NCI-H2029 treated with DMSO at 0.1 percent for 48 hours (cell line): ENCODE results near the gene CNTN1.
"Not testable (repeated sequence)": the region's sequence is repeated elsewhere in the genome, so short reads cannot be mapped to it uniquely, and the experiment has no call there.

Experiments
- DNase-seq: peaks from one replicate; lab custom pipeline; 2025; lab: John Stamatoyannopoulos, UW

Gene CNTN1

DNA sequence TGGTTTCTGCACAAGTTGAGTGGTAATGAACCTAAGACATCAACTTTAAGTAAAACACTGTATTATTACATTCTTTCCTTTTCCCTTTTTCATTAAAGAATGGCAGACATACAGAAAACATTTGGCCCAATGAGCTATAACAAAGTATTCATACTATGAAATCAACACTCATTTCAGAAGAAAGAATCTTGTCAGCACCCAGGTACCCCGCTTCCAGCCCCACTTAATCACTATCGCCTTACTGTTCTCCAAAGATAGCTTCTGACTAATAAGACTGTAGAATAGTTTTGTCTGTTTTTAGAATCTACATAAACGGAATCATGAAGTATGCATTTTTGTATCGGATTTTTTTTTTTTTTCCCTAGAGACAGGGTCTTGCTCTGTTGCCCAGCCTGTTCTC, 9.5 kb downstream of the CNTN1 start:
- DNase-seq, result no peak

DNA sequence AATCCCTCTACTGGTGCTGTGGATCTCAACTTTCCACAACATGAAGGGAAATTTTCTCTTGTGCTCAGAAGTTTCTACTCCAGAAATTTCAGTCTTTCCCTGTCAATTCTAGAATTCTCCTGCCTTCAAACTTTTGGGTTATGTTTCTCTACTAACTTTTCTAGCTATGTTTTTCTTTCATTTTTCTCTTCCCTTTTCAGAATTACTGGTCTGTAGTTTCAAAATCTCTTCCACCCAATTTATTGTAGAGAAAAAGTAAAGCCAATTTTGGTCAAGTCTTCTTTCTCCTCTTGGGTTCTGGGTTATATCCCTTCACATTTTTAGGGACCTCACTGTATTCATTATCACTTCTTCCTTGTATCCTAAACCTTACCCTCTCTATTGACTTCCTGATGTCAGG, 18.9 kb downstream of the CNTN1 start:
- no peak for DNase-seq

DNA sequence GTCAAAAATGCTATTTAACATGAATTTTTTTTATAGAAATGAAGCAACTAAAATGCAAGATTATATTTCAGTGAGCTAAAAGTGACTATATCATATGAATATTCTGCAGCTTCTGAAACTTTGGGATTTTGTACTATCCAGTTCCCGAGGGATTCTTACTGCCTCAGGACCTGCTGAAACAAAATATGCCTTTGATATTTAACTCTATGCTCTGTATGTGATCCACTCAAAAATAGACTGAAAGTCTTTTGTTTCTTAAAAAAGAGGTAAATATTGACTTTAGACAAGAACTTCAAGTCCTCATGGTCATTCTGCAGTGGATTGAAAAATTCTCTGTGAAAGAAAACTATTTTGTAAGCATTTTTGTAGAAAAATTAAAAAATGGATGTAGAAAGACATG, 22.4 kb downstream of the CNTN1 start:
- DNase-seq, result no peak

DNA sequence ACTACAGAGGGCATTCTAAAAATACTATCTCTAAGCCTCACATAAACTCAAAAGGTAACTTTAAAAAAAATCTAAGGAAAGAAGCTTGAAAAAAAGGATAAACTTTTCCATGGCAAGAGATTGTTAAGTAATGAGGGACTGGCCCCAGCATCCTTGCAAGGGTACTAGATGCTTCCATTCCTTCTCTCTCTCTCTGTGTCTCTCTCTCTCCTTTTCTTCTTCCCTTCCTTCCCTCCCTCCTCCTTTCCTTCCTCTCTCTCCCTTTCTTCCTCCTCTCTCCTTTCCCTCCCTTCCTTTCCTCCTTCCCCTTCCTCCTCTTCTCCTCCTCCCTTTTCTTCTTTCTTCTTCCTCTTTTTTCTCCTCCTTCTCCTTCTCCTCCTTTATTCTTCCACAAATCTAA, 23.8 kb downstream of the CNTN1 start:
- no peak for DNase-seq

DNA sequence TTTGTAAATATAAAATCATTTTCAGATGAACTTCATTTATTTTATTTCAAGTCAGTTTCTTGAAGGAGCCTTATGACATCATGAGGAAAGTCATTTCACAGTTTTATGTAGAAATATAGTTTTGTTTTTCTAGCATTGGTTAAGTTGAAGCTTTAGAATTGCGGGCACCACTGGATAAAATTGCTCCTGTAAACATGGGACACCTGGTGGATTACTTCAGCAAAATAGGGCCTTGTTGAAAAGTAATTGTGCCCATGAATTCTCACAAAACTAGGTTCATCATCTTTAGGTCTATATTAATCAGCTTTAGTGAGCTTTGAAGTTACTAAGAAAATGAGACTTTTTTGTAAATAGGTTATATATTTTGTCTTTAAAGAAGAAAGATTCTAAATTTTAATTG, 25.3 kb downstream of the CNTN1 start:
- no peak for DNase-seq

DNA sequence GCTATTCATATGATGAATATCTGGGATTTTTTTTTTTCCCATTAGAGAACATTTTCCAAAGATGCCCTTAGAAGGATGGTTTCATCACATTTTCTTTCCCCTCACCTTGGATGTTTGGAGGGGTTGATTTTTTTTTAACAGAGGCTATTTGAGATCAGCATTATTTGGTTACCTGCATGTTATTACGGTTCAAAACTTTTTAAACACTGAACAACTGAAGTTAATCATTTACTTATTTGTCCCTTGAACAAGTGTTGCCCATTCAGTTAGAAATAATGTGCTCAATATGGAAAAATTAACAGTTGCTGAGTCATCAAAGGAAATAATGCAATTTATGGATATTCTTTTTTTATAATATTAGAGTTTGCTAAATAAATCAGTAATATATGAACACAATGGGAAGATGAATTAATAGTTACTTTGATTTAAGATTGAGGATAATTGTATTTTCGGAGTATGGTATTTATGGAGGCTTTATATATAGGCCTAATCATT, 26.7 kb downstream of the CNTN1 start:
- DNase-seq, result no peak

DNA sequence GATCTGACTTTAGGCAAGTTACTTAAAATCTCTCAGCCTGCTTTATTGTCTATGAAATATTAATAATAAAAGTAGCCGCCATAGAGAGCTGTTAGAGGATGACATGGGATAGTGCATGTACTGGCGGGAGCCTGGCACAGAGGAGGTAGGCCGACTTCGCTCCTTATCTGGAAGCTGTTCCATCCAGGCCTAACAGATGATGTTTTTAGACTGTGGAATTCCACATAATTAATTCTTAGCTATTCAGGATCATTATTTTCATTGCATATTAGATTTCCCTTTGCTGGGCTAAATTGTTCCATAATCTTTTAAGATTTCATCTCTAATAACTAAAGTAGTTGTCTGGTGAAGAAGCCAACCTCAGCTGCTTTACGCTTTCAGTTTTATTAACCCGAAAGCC, 30.8 kb downstream of the CNTN1 start:
- no peak for DNase-seq

DNA sequence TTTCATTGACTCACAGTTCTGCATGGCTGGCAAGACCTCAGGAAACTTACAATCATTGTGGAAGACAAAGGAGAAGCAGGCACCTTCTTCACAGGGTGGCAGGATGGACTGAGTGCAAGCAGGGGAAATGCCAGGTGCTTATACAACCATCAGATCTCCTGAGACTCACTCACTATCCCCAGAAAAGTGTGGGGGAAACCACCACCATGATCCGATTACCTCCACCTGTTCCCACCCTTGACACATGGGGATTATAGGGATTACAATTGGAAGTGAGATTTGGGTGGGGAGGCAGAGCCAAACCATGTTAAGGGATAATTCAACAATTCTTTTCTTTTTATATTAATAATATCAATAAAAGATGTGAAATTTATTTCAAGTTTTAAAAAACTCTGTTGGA, 34.1 kb downstream of the CNTN1 start:
- no peak for DNase-seq

DNA sequence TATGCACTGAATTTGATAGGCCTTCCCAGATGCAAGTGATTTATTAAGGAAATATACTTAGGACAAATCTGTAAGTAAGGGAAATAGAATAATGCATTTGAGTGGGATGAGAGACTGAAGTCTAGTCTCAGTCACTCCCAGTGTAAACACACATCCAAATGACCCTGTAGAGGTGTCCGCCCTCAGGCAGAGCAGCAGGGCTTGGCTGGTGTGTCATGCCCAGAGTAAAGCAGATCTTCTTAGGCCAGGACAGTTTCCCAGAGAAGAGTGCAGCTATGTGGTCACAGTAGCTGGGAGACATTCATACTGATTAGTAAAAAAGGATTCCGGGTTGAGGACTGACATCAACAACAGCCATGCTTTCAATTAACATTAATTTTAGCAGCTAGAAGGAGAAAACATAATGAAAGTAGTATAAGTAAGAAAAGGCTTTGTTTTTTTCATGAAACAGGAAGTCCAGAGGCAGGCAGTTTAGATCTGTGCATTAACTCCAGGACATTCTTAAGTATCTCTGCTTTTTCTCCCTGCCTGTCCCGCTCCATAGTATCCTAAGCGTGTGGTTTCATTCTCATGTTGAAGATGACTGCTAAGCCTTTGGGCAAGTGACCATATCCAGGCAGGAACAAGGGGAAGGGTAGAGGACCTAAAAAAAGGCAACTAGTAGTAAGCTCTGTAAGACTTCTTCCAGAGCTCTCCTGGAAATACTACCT, 35.7 kb downstream of the CNTN1 start:
- DNase-seq, result no peak

DNA sequence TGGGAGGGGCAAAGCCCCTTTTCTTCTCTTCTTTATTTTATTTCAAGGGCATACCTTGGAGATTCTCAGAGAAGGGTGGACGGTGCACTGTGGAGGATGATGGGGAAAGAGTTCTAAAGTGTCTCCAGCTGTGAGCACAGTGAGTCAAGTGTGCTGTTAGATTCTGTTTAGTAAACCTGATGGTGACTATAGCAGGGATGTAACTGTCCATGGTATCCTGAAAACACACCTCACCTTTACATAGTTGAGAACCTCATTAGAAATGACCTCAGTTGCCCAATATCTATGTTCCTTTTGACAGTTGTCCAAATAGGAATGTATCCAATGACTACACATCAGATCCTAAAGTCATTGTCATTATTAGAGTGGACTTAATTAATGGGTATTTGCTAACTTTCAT, 38.0 kb downstream of the CNTN1 start:
- no peak for DNase-seq

DNA sequence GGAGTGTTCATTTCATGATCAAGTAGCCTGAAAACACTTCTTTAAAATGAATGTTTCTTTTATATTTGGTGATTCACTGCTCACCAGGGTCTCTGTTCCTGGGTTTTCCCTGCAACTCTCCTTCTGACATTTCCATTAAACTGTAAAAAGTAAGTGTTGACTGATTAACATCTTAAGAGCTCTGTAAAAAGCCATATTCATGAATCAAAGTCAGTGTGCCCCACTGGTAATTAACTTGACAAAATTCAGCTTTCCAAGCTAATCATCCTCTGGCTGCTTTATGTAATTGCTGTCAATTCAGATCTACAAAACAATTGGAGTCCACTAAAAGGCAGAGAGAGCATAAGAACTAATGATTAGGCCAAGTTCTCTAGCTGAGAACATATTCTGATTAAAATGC, 41.6 kb downstream of the CNTN1 start:
- no peak for DNase-seq

DNA sequence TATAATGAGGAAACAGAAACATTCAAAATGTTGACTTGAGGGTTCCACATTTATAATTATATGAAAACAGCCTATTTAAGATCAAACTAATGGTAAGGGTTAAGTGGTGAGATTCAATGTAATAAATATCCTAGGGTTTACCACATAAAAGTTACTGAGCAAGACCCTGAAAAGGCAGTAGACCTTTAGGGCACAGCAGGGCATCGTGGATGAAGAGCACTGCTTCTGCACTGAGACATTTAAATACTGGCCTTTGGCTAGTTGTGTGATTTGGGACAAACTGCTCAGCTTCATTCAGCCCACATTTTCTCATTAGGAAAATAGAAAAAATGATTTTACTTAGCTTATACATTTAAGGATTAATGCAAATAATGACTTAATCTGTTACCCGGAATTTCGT, 42.0 kb downstream of the CNTN1 start:
- no peak for DNase-seq

DNA sequence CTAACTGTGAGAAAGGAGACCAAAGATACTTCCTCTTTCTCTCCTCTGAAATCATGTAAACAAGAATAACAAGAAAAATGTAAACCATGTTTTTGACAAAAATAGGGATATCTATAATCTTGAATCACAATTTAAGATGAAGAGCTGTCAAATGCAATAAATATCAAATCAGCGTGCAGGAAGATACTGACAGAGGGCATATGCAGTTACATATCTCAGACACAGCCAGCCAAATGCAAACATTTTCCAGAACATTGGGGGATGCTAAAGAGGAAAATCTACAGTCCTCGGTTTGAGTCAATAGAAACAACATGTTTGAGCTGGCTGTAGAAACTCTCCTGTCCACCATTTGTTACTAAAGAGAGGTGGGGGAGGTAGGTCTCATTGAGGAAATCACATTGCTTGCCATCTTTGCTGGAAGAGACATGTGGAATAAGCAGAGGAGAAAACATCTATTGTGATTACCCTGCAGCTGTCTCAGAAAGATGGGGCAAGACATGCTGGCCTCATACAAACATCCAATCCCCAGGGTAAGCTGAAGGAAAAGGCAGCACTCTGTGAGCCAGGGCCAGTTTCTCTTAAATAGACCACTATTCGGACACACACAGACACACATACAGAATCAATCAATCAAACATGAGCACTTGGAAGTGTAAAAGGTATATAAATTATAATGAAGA, 43.5 kb downstream of the CNTN1 start:
- DNase-seq, result no peak

DNA sequence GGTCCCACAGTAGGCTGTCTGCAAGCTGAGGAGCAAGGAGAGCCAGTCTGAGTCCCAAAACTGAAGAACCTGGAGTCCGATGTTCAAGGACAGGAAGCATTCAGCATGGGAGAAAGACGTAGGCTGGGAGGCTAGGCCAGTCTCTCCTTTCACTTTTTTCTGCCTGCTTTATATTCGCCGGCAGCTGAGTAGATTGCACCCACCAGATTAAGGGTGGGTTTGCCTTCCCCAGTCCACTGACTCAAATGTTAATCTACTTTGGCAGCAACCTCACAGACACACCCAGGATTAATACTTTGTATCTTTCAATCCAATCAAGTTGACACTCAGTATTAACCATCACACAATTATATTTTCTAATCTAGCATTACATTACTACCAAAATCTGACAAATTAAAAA, 45.2 kb downstream of the CNTN1 start:
- not testable (repeated sequence) for DNase-seq

DNA sequence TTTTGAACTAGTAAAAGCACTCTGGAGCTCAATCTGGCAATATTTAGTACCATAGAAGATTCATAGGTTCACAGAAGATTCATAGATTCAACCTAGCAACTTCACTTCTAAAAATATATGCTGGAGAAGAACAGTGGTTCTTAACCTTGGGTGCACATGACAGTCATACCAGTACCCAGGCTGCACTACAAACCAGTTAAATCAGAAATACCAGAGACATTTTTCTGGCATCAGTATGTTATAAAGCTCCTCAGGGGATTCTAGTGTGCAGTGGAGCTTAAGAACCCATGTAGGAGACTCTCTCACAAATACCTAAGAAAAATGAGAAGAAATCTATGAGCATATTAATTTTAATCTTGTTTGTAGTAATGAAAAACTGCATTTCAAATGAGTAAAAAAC, 46.6 kb downstream of the CNTN1 start:
- DNase-seq, result no peak

DNA sequence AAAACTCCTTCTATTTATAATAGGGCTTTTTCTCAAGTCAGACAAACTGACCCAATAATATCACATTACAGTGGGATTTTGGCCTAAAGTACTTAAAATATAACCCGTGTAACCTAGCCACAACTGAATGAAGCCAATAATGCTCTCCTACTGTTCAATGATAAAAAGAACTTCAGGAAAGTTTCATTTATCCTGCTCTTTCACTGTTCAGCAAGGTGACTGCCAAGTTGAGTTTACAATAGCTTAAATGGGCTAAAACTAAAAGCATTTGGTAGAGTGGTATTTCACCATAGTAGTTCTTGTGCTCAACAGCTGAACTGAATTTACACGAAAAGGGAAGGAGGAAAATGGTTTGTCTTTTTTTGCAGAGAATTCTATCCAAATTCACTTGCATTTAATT, 49.8 kb downstream of the CNTN1 start:
- no peak for DNase-seq

DNA sequence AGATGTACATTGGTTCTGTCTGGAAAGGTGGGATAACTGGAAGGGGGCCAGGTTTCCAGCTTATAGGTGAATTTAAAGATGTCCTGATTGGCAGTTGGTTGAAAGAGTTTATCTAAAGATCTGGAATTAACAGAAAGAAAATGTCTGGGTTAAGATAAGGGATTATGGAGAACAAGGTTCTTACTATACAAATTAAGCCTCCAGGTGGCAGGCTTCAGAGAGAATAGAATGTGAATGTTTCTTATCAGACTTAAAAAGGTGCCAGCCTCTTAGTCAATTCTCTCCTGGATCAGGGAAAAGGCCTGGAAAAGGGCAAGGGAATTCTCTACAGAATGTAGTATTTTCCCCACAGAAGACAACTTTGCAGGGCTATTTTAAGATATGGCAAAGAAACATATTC, 53.1 kb downstream of the CNTN1 start:
- no peak for DNase-seq

DNA sequence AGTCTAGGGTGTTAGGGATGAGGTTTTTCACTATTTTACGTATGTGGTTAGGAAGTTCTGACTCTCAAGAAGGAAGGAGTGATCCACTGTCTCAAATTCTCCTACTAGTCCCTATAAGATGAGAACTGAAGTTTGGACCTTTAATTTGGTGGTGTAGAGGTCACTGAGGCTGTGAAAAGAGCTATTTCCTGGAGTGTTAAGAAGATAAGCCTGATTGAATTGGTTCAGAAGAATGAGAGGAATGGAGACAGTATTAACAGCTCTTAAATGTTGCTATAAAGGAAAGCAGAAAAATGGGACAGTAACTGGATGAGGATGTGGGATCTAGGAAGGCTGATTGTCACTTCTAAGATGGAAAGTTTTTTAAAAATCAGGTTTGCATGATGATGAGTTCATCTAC, 57.6 kb downstream of the CNTN1 start:
- DNase-seq, result no peak

DNA sequence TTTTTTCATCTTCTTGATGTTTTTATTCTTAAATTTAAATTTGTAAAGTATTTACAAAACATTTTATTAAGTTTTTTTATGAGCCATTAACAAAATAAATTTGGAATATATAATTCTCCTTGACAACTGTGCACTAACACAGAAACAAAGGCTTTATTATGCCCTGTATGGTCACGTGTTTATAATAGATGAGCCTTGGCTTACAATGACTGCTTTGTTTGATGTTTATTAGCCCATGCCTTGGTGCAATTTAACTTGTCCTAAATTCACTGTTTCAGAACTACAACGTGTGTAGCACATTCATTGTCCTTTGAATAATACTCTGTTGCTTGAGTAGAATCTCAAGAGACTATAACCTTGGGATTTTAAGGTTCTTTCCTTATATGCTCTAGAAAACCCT, 59.8 kb downstream of the CNTN1 start:
- DNase-seq, result no peak

DNA sequence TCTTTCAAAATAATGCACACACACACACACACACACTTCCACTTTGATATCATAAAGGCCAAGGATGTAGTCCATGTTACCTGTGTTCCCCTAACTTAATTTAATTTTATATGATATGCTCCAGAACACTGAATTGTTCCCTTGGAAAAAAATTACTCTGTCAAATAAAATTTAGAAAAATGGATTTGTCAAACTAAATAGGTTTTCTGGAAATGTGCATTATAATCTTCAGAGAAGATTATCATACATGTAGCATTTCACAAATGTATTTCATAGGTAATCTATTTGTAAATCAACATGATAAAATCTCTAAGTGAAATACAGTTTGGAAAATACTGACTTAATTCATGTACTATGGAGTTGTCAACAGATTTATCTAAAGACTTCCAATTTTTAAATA, 68.6 kb downstream of the CNTN1 start:
- DNase-seq, result no peak

DNA sequence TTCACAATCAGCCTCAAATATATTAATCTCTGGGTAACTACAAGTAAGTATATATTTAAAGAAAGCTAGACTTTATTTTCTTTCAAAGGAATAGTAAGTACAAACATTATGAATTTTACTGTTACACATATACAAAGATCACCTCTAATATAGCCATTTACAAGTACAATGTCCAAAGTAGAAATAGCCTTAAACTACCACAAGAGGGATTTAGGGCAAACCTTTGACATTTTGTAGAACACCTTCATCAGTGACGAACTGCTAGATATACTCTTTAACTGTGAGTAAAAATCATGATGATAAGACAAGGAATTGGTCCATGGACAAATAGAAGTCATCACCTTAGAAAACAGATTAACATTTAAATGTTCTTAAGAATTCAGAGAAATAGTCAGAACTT, 69.8 kb downstream of the CNTN1 start:
- DNase-seq, result no peak

DNA sequence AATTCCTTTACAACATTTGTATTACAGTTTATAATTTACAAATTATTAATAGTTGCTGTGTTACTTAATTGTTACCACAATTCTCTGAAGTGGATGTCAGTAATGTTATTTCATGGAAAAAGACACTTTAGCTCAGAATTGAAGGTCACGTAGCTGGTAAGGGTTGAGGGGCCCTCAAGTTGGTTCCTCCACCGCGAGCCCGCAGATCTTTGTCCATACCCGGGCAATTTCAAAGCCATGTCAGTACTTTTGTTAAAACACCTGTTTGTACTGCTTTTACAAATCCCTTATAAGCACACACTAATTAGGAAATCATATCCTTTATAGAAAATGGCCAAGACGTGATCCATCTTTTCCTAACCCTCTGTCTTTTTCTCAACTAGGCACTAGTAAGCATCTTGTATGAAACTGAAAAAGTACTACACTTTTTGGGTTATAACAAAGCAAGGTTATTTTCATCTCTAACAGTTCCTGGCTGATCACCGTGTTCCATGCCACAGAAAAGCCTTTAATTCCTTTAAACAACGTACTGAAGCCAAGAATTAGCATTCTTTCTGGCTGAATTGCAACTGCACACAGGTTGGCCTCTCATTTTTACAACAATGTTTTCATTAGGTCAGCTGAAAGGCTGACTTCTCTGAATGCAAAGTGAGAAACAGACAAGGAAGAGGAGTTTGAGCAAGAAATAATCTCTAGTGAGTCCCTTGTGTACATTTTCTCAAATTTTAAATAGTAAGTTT, 76.1 kb downstream of the CNTN1 start:
- no peak for DNase-seq

DNA sequence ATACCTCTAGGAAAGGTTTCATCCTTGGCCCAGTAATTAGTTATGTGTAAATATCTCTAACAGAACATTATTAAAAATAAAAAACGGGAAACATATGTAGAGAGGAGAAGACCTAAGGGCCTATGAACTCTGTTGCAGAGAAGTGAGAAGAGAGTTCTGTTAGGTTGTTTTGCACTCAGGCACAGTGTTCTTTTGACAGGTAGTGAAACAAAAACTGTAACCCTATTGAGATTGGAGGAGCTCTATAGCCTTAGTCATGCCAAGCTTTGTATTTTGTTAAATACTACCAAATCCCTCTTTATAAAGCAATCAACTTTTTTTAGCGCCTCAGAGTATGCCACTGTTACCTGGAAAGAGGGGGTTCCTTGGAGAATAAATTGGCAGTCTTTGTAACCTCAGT, 77.6 kb downstream of the CNTN1 start:
- no peak for DNase-seq
